Loucy (cell line): ENCODE data around the gene OPRL1.

ENCODE experiments used
- H2AFZ ChIP-seq: fragments of 200-600 bp; sonication (generic); 2 replicates; pipeline ENCODE4 v1.6.0; 2016; ENCODE audit warnings: antibody characterized with exemption, mild to moderate bottlenecking, low read length, moderate library complexity
- H3F3A ChIP-seq: fragments of 200-600 bp; 2 replicates; pipeline ENCODE4 v1.6.0; 2016; ENCODE audit warnings: antibody characterized with exemption, low read depth, mild to moderate bottlenecking
- H3K27me3 ChIP-seq: fragments of 200-600 bp; sonication (generic); 2 replicates; pipeline ENCODE4 v1.6.1; 2014; ENCODE audit warnings: low read length, mild to moderate bottlenecking; ENCODE audit not compliant: insufficient read depth, poor library complexity, severe bottlenecking
- H3K36me3 ChIP-seq: fragments of 200-600 bp; sonication (generic); 2 replicates; pipeline ENCODE4 v1.6.1; 2016; ENCODE audit warnings: low read length; ENCODE audit not compliant: insufficient read depth
- H3K4me1 ChIP-seq: fragments of 200-600 bp; sonication (generic); 2 replicates; pipeline ENCODE4 v1.5.1; 2014; ENCODE audit warnings: low read length, mild to moderate bottlenecking; ENCODE audit not compliant: insufficient read depth, poor library complexity, severe bottlenecking
- H3K4me2 ChIP-seq: fragments of 200-600 bp; sonication (generic); 2 replicates; pipeline ENCODE4 v1.6.0; 2014; ENCODE audit warnings: antibody characterized with exemption, low read length, low read depth, mild to moderate bottlenecking; ENCODE audit not compliant: poor library complexity, severe bottlenecking
- H3K4me3 ChIP-seq: fragments of 200-600 bp; sonication (generic); 2 replicates; pipeline ENCODE4 v1.5.1; 2014; ENCODE audit warnings: low read length, mild to moderate bottlenecking, mixed read lengths; ENCODE audit not compliant: poor library complexity, severe bottlenecking
- H3K79me2 ChIP-seq: fragments of 200-600 bp; sonication (generic); 2 replicates; pipeline ENCODE4 v1.6.1; 2014; ENCODE audit warnings: low read length; ENCODE audit not compliant: insufficient read depth
- H3K9ac ChIP-seq: fragments of 200-600 bp; sonication (generic); 2 replicates; pipeline ENCODE4 v1.6.0; 2014; ENCODE audit warnings: mild to moderate bottlenecking, low read depth, low read length, moderate library complexity; ENCODE audit not compliant: poor library complexity, severe bottlenecking
- H3K9me2 ChIP-seq: fragments of 200-600 bp; sonication (generic); replicated peaks from 2 replicates; pipeline ENCODE4 v1.6.1; 2016; ENCODE audit warnings: low read depth, low read length, mixed read lengths
- H3K9me3 ChIP-seq: fragments of 200-600 bp; sonication (generic); 2 replicates; pipeline ENCODE4 v1.6.1; 2014; ENCODE audit warnings: mild to moderate bottlenecking, antibody characterized with exemption, low read length, low read depth; ENCODE audit not compliant: insufficient read depth
- H4K20me1 ChIP-seq: fragments of 200-600 bp; sonication (generic); 2 replicates; pipeline ENCODE4 v1.6.0; 2014; ENCODE audit warnings: antibody characterized with exemption, low read length, mild to moderate bottlenecking; ENCODE audit not compliant: insufficient read depth, poor library complexity, severe bottlenecking
- CTCF ChIP-seq: fragments of 200-600 bp; sonication (generic); conservative IDR thresholded peaks from 2 replicates; pipeline ENCODE4 v1.5.1; 2014; ENCODE audit warnings: mild to moderate bottlenecking, antibody characterized with exemption, low read length
- EZH2phosphoT487 ChIP-seq: fragments of 200-600 bp; IDR thresholded peaks from 2 replicates; pipeline ENCODE4 v1.6.1; 2018; ENCODE audit warnings: antibody characterized with exemption, mild to moderate bottlenecking, moderate library complexity, borderline replicate concordance

The OPRL1 gene

GRCh38 chr20:64095927-64096326 is 16.0 kb downstream of the OPRL1 start:
- no peaks in the 10 kb centered on the region for H3K9me2 ChIP-seq
- no peaks in the 10 kb centered on the region for H3K79me2 ChIP-seq
- H3F3A ChIP-seq = no peaks in the 10 kb centered on the region
- H3K4me1 ChIP-seq = peaks cover 14% of the 10 kb centered on the region
- H3K4me3 ChIP-seq = no peak overlapping the region
- no peak overlapping the region for H3K9ac ChIP-seq
- TF ChIP-seq CTCF = no peak
- TF ChIP-seq EZH2phosphoT487 = no peak
- H4K20me1 ChIP-seq = no peaks in the 10 kb centered on the region
- no peaks in the 10 kb centered on the region for H3K27me3 ChIP-seq
- no peak overlapping the region for H2AFZ ChIP-seq
- no peak overlapping the region for H3K4me2 ChIP-seq
- no peaks in the 10 kb centered on the region for H3K9me3 ChIP-seq
- no peaks in the 10 kb centered on the region for H3K36me3 ChIP-seq

- Histone ChIP-seq H3K36me3 (no peaks in the 10 kb centered on the region), H3K4me2 (no peak overlapping the region), H3K79me2 (no peaks in the 10 kb centered on the region), H3K9ac (no peak overlapping the region), H3K9me3 (no peaks in the 10 kb centered on the region), H3K4me3 (no peak overlapping the region), H2AFZ (no peak overlapping the region), H4K20me1 (no peaks in the 10 kb centered on the region), H3K9me2 (no peaks in the 10 kb centered on the region), H3K27me3 (no peaks in the 10 kb centered on the region), H3K4me1 (peaks cover 18% of the 10 kb centered on the region), H3F3A (no peaks in the 10 kb centered on the region)
- TF ChIP-seq EZH2phosphoT487 = no peak
- TF ChIP-seq CTCF = no peak
These were observed 16.7 kb downstream of the OPRL1 start for GRCh38 chr20:64096535-64096934.

GRCh38 chr20:64098471-64099013 is 18.7 kb downstream of the OPRL1 start:
- no peaks in the 10 kb centered on the region for H3K27me3 ChIP-seq
- TF ChIP-seq CTCF = no peak
- TF ChIP-seq EZH2phosphoT487 = no peak
- H3K4me2 ChIP-seq = no peak overlapping the region

More at GRCh38 chr20:64098471-64099013, 18.7 kb downstream of the OPRL1 start:
- no peak overlapping the region for H3K4me3 ChIP-seq
- peaks cover 23% of the 10 kb centered on the region for H3K4me1 ChIP-seq
- no peaks in the 10 kb centered on the region for H4K20me1 ChIP-seq
- H3K9ac ChIP-seq = no peak overlapping the region
- no peaks in the 10 kb centered on the region for H3K36me3 ChIP-seq
- no peaks in the 10 kb centered on the region for H3K9me2 ChIP-seq
- H3F3A ChIP-seq = no peaks in the 10 kb centered on the region
- H3K9me3 ChIP-seq = no peaks in the 10 kb centered on the region
- H2AFZ ChIP-seq = no peak overlapping the region
- no peaks in the 10 kb centered on the region for H3K79me2 ChIP-seq
